K562 (cell line): ENCODE results near the gene ARHGEF16. TPM values are rescaled to one million over a fixed set of nuclear protein-coding genes. Genes with fewer than 3 reads are reported as not detected.

Experiments used
- CXXC5 ChIP-seq: fragments of 250-450 bp; sonication (Bioruptor Pico); IDR thresholded peaks from 2 replicates; pipeline ENCODE4 v1.8.0; 2022; ENCODE audit warnings: inconsistent platforms, mild to moderate bottlenecking, moderate library complexity
- FIP1L1 ChIP-seq: fragments of 200-400 bp; formaldehyde crosslinking; IDR thresholded peaks from 2 replicates; pipeline ENCODE4 v1.6.1; 2018; ENCODE audit warnings: mild to moderate bottlenecking, low read depth, low read length; ENCODE audit not compliant: poor library complexity, severe bottlenecking
- FOXK2 ChIP-seq, 2 experiments: fragments of 450-650 bp; IDR thresholded peaks in 1 of 2; conservative IDR thresholded peaks in 1 of 2; 2 replicates each; pipeline ENCODE4 v1.6.1; 2016; ENCODE audit warnings: low read depth in 2 of 2, mild to moderate bottlenecking in 1 of 2
- NCOA1 ChIP-seq: fragments of 450-650 bp; IDR thresholded peaks from 2 replicates; pipeline ENCODE4 v1.6.1; 2016; ENCODE audit warnings: low read depth
- NUFIP1 ChIP-seq: fragments of 450-650 bp; IDR thresholded peaks from 2 replicates; pipeline ENCODE4 v1.6.1; 2018; ENCODE audit not compliant: partially characterized antibody
- STAG1 ChIP-seq: sonication (generic); formaldehyde crosslinking; IDR thresholded peaks from 2 replicates; pipeline ENCODE4 v1.5.0; 2020; ENCODE audit warnings: missing genetic modification reagents, borderline replicate concordance
- TFE3 ChIP-seq: fragments of 450-650 bp; formaldehyde crosslinking; IDR thresholded peaks from 2 replicates; pipeline ENCODE4 v1.4.0; 2020; ENCODE audit warnings: mild to moderate bottlenecking, mixed read lengths
- UBTF ChIP-seq, 2 experiments: IDR thresholded peaks; 2 replicates each; pipeline ENCODE4 v1.6.1; 2012; ENCODE audit warnings: improper control_type of control experiment in 2 of 2, low read depth in 2 of 2, low read length in 2 of 2, borderline replicate concordance in 1 of 2
- ZNF347 ChIP-seq: fragments of 450-650 bp; formaldehyde crosslinking; IDR thresholded peaks from 2 replicates; pipeline ENCODE4 v1.4.0; 2020; ENCODE audit warnings: low read depth, mild to moderate bottlenecking, moderate library complexity
- polyA plus RNA-seq, 8 experiments: library from polyadenylated mRNA; depleted of rRNA in 4 of 8; stranded (reverse) in 5 of 8; unstranded in 3 of 8; fragments of >200 nt; fragmentation: Nextera tagmentation in 2 of 8; fragmentation: Illumina TruSeq in 1 of 8; extraction: Ambion mirVana in 2 of 8; extraction: Trizol in 1 of 8; gene quantifications; 2 replicates each; pipeline versions ENCODE4 v1.2.1 to v1.2.3, GENCODE V29; 2011 to 2014; ENCODE audit warnings: inconsistent platforms in 1 of 8, missing spikeins in 1 of 8
- total RNA-seq, 7 experiments: library from RNA; depleted of rRNA in 6 of 7; stranded (reverse); fragments of >200 nt in 6 of 7; fragmentation: Illumina TruSeq in 2 of 7; extraction: Trizol in 2 of 7; gene quantifications; 2 replicates each; pipeline versions ENCODE4 v1.2.1 to v1.2.3, GENCODE V29; 2011 to 2021; ENCODE audit warnings: low replicate concordance in 1 of 7

The ARHGEF16 gene
- total and polyA plus RNA-seq, 9 of the 15 experiments (the other 6 are each of a cell fraction or from before 2014, with no cell fraction given) = 0.15 to 1.2 (median 0.49) TPM; not detected in 2

- no peak for TF ChIP-seq NUFIP1
- TF ChIP-seq ZNF347 (CRISPR knock-in tag) = no peak
- no peak for TF ChIP-seq STAG1 (CRISPR knock-in tag)
- TF ChIP-seq NCOA1 = no peak
- TF ChIP-seq FOXK2 (conservative IDR thresholded peaks at IDR 0.05 in 1 of 2, IDR thresholded peaks at IDR 0.05 in 1 of 2; ENCODE audit: low read depth in 2 of 2) = no peak
- TF ChIP-seq CXXC5 (CRISPR knock-in tag) = no peak
- no peak for TF ChIP-seq TFE3 (CRISPR knock-in tag)
- no peak for TF ChIP-seq UBTF (IDR thresholded peaks at IDR 0.05; ENCODE audit: borderline replicate concordance in 1 of 2, low read depth in 2 of 2, low read length in 2 of 2)
- no peak for TF ChIP-seq FIP1L1
- TF ChIP-seq, all 486 proteins: peak for 0
Measured at GRCh38 chr1:3428899-3429298, 25.6 kb upstream of the ARHGEF16 start (continued).
